ENCODE measurements around the gene TRIP11.

Gene TRIP11

GRCh38 chr14:92009604-92010003 is 30.3 kb downstream of the TRIP11 start:
- TF ChIP-seq CTCF (IDR thresholded peaks at IDR 0.05; ENCODE audit: borderline replicate concordance, insufficient read depth, low read depth, low read length): no peak
- no peak overlapping the region for H3K4me3 ChIP-seq (ENCODE audit: low read depth, low read length)

- TF ChIP-seq CTCF (IDR thresholded peaks at IDR 0.05; ENCODE audit: borderline replicate concordance, insufficient read depth, low read depth, low read length): no peak
- no peak overlapping the region for H3K4me3 ChIP-seq (ENCODE audit: low read depth, low read length)
Measured at GRCh38 chr14:92005019-92005418, 34.8 kb downstream of the TRIP11 start.

GRCh38 chr14:92004062-92004461 is 35.8 kb downstream of the TRIP11 start:
- no peak overlapping the region for H3K4me3 ChIP-seq (ENCODE audit: low read depth, low read length)
- no peak for TF ChIP-seq CTCF (IDR thresholded peaks at IDR 0.05; ENCODE audit: borderline replicate concordance, insufficient read depth, low read depth, low read length)

- no peak for TF ChIP-seq CTCF (IDR thresholded peaks at IDR 0.05; ENCODE audit: borderline replicate concordance, insufficient read depth, low read depth, low read length)
- no peak overlapping the region for H3K4me3 ChIP-seq (ENCODE audit: low read depth, low read length)
Measured at GRCh38 chr14:91998667-91999570, 40.9 kb downstream of the TRIP11 start.

GRCh38 chr14:91997492-91997891 is 42.4 kb downstream of the TRIP11 start:
- TF ChIP-seq CTCF (IDR thresholded peaks at IDR 0.05; ENCODE audit: borderline replicate concordance, insufficient read depth, low read depth, low read length): no peak
- no peak overlapping the region for H3K4me3 ChIP-seq (ENCODE audit: low read depth, low read length)

GRCh38 chr14:91996948-91997371 is 42.9 kb downstream of the TRIP11 start:
- TF ChIP-seq CTCF (IDR thresholded peaks at IDR 0.05; ENCODE audit: borderline replicate concordance, insufficient read depth, low read depth, low read length): peak; percentile 48; the same call in 1 of the 2 replicates
- no peak overlapping the region for H3K4me3 ChIP-seq (ENCODE audit: low read depth, low read length)

- no peak overlapping the region for H3K4me3 ChIP-seq (ENCODE audit: low read depth, low read length)
- no peak for TF ChIP-seq CTCF (IDR thresholded peaks at IDR 0.05; ENCODE audit: borderline replicate concordance, insufficient read depth, low read depth, low read length)
Measured at GRCh38 chr14:91987192-91987591, 52.7 kb downstream of the TRIP11 start.
